C1 segment of cervical spinal cord (tissue), 14 donors: ENCODE measurements around the gene DNM1L.
A peak's percentile ranks its signal among the peaks of the same experiment; 100 is the strongest.
"Not testable (repeated sequence)": the region's sequence is repeated elsewhere in the genome, so short reads cannot be mapped to it uniquely, and the experiment has no call there.

ENCODE experiments used
- DNase-seq, 14 donors: peaks; one replicate each; lab custom pipeline; 2025; lab: John Stamatoyannopoulos, UW

Gene DNM1L

DNA sequence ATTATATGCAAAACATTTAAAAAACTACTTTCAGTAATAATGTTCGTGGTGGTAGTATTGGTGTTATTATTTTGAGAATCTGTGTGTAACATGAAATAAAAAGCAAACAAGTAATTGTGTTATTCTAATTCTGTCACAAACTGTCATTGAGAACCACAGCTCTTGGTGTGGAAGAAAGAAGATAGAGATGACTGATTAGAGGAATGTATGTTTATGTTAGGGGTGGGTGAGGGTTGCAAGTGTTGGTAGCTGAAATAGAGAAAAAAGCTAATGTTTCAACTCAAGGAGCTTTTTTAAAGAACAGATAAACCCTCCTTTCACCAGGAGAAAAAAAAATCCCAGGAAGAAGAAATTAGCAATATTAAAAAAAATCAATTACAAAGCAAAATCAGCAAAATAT lies 18.3 kb downstream of the DNM1L start:
- no peak for DNase-seq

DNA sequence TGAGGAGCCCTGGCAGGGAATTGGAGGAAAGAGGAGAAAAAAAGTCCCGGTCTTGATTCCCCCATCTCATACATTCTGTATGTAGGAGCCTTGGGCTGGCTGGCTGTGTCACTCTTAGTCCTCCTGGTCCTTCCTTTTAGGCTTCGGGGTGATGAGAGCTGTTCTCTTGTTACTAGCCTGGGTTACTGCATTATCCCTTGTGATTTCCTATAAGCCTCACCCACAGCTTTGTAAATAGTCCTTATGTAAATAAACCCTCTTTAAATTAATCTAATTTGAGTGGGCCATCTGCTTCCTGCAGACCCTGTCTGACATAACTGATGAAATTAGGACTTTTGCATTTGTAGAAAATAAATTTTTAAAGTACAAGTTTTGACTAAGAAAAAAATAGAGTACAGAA lies 19.2 kb downstream of the DNM1L start:
- DNase-seq, result no peak

DNA sequence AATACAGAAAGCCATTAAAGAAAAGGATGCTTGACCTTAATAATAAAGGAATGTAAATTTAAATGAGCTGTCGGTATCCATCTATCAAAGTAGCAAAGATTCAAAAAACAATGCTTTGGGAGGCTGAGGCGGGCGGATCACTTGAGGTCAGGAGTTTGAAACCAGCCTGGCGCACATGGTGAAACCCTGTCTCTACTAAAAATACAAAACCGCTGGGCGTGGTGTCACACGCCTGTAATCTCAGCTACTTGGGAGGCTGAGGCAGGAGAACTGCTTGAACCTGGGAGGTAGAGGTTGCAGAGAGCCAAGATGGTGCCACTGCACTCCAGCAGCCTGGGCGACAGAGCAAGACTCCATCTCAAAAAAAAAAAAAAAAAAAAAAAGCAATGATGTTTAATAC lies 20.3 kb downstream of the DNM1L start:
- not testable (repeated sequence) for DNase-seq

DNA sequence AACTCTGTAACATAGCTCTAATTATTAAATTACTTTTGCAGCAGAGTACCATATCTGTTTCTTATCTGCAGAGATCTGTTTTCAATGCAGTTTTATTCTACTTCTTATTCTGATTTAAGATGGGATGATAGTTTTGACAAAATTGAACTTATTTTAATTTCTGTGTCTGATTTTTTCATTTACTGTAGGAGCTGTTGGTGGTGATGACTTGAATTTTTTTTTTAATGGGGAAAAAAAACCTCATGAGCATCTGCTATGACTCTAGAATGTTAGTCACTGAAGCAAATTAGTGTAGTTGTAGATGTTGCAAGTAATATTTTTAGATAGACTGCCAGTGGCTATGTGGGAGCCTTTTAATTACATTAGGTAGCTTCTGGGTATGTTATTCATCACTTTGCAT lies 23.4 kb downstream of the DNM1L start:
- no peak for DNase-seq

DNA sequence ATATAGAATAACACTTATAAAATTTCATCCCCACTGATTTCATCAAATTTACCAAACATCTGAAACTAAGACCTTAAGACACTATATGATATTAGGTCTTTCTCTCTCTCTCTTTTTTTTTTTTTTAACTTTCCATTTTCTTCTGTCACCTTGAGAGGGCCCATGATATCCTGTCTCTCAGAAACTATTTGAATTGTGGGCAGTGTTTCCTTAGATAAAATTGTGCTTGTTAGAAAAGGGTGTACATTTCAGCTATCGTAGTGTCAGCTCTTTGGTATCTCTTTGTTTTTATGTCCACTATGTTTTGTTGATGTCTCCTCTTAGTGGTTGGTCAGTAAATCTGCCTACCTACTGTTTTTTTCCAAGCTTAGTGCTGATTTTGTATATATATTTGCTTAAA lies 23.8 kb downstream of the DNM1L start:
- no peak for DNase-seq

DNA sequence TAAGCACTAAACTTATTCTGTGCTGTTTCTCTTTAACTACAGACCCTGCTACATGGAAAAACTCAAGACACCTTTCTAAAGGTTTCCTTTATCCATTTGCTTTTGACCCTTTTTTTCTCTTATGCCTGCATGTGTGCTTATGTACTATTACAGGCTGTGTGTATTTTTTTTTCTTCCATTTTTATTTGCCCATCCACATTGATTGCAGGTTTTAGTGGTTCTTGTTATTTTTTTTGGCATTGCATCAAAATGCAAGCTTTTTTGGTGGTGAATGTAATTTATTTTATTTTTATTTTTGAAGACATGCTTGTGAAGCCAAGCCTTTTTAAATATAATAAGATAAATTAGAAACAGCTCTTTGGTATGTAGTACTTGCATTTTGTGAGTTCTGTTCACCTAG lies 26.7 kb downstream of the DNM1L start:
- no peak for DNase-seq

DNA sequence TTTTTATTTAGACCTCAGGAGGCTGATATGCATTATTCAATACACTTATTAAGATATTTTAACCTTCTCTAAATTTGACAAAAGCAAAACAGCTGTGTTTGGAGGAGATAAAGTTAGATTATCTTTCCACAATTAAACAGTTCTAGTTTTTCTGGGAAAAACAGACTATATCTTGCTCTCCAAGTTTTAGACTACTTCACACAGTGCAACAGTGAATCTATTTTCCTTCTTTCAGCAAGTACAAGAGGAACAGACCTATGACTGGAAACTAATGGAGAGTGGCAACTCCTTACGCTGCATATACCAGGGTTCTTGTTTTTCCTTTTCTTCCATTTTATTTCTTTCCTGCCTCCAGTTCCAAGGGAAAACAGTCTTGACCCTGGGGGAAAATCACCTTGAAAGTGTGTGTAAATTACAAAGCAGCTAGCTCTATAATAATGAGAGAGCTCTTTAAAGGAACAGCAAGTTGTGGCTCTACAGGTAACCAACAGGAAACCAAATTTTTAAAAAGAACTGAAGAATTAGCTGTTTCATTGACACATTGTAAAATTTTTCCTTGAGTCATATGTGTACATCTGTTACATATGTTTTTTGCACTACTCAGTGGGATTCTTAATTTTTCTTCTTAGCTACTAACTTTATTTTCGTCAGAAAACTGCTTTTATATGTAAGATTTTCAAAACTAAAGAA lies 27.4 kb downstream of the DNM1L start:
- no peak for DNase-seq

DNA sequence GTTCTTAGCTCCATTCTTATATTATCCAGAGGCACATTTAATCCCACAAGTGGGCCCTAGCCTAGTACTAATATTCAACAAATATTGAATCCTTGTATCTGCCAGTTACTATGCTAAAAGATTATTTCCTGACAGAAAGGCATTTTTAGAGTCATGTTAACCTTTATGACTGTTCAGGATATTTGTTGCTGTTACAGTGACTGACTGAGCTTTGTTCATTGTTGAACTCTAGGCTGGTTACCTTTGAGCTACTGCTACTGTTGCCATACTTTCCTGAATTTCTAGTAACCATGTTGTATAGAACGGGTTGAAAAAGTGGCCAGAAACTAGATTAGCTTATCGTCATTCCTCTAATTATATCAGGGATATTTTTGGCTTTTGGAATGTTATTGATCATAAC lies 29.8 kb downstream of the DNM1L start:
- DNase-seq, result no peak

DNA sequence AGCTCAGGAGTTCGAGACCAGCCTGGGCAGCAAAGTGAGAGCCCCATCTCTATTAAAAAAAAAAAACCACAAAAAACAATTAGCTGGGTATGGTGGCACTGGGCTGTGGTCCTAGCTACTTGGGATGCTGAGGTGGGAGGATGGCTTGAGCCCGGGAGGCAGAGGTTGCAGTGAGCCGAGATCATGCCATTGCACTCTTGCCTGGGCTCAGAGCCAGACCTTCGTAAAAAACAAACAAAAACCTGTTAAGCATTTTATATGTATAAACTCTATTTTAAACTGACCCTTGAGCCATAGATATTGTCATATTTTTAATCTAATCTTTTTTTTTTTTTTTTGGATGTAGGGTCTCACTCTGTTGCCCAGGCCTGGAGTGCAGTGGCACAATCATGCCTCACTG lies 35.7 kb downstream of the DNM1L start:
- no peak for DNase-seq

DNA sequence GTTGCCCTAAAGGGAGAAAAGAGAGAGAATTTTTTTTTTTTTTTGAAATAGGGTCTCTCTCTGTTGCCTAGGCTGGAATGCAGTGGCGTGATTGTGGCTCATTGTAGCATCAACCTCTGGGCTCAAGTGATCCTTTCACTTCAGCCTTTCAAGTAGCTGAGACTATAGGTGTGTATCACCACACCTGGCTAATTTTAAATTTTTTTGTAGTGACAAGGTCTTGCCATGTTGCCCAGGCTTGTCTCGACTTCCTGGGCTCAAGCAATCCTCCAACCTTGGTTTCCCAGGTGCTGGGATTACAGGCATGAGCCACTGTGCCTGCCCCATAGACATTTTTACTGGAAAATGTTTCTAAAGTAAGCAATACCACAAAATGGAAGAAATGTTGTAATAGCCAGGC lies 39.8 kb downstream of the DNM1L start:
- no peak for DNase-seq

DNA sequence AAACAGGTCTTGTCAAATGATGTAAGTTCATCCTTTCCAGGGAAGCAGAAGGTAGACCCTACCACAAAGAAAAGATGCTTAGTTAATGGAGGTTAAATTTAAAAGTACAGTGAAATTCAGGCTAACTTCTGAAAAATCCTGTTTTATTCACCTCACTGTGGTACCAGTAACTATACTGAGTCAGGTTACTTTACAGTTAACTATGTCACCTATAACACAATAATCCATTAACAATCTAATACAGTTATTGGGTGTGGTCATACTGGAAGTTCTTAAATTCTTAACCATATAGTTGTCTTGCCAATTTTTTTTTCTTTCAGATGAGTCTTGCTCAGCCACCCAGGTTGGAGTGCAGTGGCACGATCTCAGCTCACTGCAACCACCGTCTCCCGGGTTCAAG lies 46.2 kb downstream of the DNM1L start:
- DNase-seq, result not testable (repeated sequence)

DNA sequence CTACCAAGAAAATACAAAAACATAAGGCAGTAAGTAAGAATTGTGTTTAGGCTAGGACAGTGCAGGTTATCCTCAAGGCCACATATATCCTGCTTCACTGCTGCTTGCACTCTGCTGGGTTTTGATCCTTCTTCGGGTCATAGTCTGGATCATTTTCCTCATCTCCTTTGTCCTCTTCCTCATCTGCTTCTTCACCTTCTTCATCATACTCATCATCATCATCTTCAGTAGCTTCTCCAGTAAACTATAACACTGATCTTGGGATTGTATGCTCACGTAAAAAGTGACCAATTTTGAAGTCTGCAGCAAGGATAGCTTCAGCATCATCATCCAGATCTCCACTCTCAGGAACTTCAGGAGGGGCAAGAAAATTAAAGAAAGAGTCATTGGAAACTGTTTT lies 47.2 kb downstream of the DNM1L start:
- DNase-seq, result no peak

DNA sequence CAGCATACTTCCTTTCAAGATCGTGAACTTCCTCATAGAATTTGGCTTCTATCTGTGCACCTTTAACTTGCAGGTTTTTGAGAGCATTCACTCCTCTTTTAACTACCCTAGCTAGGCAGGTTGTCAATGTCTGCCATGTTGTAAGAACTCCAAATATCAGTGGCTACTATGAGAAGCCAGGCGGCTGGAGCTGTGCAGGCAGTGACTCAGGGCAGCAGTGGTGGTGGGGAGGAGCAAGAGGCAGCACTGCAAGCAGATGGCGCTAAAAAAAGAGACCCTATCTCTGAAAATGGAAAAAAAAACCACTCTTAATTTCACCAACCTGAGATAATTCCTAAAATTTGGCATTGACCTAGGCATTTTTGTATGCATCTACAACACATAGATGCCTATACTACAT lies 48.1 kb downstream of the DNM1L start:
- DNase-seq, result no peak

DNA sequence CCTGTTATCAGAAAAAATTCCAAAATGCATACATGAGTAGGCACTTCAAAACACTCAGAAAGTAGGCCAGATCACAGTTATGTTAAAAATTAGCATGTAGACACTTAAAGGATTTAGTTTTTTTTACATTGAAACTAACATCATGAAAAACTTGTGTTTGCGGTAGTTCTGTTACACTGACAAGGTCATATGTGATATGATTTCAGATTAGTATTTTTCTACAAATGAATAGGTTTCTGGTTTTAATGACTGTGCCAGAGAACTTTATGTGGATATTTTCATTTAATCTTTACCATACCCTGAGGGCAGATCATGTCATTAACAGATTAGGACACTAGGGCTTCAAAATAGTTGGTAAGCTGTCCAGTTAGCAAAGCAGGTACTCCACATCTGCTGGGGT lies 55.9 kb downstream of the DNM1L start:
- no peak for DNase-seq

DNA sequence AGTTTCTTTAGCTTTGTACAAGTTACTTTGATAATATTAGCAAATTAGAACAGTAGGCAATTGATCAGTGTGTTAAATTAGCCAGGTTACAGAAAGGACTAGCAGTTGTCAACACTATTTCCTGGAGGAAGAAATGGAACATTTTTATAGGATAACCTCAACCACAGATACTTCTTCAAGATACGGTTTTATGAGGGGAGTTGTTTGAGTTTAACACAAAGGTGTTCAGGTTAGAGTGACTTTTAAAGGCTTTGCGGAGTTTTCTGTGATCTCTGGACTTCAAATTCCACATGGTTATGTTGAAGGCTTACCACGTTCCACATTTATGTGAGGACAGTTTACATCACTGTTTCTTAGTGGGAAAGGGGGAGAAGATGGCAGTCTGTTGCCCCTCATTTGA lies 57.3 kb downstream of the DNM1L start:
- no peak for DNase-seq

DNA sequence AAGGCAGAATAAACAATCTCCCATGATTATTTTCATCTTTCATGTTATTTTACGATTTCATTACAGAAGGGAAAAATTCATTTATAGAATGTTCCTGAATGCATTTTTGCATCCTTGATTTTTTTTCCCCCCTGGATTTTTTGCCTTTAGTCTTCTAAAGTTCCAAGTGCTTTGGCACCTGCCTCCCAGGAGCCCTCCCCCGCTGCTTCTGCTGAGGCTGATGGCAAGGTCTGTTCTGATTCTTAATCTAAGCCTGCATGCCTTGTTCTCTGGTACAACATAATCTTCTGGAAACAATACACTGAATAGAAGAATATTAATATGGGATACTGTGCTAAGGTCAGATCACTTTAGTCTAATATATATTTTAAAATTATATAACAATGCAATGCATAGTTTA lies 58.6 kb downstream of the DNM1L start:
- no peak for DNase-seq

DNA sequence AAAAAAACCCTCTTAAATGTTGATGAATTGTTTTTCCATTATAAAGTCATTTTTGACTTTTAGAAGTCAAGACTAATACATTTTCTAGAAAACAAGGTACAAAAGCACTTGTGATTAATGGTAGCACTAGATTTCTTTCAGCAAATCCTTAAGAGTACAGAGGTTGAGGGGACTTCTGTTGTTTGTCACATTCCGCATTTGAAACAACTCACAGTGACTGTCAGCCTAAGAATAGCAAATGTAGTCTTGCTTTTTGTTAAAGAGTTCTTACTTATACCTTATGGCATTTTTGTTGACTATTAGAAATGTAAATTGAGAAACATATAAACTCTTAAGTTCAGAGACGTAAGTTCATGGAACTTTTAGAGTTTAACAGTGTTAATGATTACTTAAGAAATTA lies 60.2 kb downstream of the DNM1L start:
- DNase-seq, result no peak

DNA sequence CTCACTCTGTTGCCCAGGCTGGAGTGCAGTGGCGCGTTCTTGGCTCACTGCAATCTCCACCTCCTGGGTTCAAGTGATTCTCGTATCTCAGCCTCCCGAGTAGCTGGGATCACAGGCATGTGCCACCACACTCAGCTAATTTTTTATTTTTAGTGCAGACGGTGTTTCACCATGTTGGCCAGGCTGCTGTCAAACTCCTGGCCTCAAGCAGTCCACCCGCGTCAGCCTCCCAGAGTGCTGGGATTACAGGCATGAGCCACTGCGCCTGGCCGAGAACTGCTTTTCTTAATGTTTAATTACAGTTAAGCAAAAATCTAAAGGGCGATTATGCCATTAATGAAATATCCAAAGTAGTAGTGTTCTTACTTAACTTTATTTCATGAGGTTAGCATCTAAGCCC lies 63.0 kb downstream of the DNM1L start:
- DNase-seq, result no peak

DNA sequence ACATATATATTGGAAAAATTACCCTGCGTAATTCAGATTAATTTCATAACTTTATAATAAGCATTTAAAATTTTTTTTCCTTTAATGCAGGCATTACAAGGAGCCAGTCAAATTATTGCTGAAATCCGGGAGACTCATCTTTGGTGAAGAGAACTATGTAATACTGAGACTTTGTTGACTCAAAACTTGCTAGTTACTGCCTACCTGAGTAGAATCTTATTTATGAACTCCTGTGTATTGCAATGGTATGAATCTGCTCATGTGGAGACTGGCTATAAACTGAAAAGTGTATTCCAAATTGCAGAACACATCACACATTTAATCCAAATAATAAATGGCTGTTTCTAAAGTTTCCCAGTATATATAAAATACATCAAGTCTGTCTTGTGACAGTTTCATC lies 64.2 kb downstream of the DNM1L start:
- DNase-seq, result no peak

DNA sequence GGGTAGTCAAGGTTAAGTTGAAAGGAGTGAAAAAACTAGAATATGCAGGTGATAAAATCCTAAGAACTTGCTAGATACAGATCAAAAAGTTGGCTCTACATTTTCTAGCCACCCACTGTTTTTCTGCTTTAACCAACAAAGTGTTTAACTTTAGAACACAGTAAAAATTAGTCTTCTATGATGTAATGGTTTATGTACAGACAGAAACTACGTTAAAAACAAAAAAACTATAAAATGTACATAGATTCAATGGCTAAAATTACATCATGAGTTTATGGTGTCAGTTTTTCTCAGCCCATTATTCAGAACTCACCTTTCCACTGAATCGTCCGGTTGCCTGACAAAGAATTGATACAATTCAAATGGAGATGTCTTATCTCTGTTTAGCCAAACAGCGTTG lies 74.5 kb downstream of the DNM1L start:
- DNase-seq, result no peak

DNA sequence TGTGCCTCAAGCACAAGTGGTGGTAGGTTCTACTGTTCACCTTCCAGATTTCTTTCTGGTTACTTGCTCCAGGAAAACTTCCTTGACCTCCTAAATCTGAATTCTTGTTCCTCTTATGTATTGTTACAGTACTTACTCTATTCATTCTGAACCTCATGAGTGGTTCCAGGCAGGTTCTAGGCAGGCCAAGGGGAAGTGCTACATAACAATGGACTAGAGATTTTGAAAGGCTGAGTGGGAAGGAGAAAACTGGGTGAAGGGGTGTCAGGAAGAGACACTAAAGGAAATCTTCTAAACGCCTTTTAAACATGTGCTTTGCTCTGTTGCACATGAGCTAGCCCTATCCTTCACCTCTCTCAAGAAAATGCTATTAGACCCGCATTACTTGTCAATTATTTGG lies 75.0 kb downstream of the DNM1L start:
- no peak for DNase-seq

DNA sequence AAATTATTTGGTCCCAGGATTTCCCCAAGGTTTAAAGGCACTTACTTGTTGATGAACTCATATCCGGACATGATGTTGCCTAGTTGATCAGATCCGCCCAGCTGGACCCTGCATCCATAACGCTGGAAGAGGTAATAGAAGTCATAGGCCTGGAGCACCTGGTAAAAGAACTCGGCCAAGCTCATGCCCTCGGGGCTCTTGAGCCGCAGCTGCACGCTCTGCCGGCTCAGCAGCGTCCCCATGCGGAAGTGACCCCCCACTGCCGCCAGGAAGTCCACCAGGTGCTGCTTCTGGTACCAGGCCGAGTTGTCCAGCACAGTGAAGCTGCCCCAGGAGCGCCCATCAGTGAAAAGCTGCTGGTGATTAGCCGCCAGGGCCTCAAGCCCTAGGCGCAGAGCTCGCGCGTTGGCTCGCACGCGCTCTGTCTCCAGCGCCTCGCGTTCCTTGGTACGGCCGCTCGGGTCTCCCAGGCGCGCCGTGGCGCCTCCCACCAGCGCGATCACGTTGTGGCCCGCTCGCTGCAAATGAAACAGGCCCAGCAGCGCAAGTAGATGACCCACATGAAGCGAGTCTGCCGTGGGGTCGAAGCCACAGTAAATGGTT lies 76.1 kb downstream of the DNM1L start:
- peak in 13 of 14 donors; percentile 37 to 85 (median 64) for DNase-seq

DNA sequence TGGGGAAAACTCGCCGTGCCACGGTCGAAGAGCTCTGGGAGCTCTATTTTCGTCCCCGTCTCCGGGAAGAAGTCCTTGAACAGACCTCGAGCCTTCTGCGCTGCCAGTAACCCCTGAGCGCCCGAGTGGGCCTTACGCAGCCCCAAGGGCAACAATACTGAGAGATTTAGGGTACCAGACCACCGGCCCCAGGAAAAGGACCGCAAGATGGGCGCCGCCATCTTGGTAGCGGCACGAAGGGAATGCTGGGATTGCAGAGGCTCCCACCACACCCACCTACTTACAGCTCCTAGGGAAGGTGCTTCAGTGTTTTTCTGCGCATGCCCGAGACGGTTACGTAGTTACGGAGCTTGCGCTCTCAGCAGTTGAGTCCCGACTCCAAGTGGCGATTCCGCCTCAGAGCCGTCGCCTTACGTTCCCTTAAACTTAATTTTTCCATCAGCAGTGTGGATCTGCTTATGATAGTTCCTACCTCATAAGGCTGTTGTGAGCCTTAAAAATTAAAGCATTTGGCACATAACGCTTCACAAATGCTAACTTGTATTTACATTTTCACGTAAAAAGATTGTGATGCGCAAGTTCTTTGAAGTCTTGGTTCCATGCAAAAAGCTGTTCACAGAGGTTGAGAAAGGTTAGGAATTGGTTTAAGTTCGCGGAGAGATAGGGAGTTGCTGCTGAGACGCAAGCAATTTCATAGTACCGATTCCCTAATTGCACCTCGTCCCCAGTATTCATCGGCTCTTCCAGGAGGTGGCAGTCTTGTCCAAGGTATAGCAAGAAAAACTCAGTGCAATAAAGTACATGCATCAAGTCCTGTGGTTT lies 76.8 kb downstream of the DNM1L start, which contains the start of gene YARS2:
Gene YARS2 (minus strand): TSS at position 244 of the 822 bp plus-strand sequence. CDS start 23 bp downstream, at position 221.
- peak; percentile 23 to 93 (median 86) for DNase-seq
